NCI-H2196 (cell line): Measurements from ENCODE around the gene GAP43.
"Not testable (repeated sequence)": the region's sequence is repeated elsewhere in the genome, so short reads cannot be mapped to it uniquely, and the experiment has no call there.

Source experiments
- DNase-seq: peaks from one replicate; lab custom pipeline; 2025; ENCODE audit not compliant: unreplicated experiment; lab: John Stamatoyannopoulos, UW

Gene GAP43

DNA sequence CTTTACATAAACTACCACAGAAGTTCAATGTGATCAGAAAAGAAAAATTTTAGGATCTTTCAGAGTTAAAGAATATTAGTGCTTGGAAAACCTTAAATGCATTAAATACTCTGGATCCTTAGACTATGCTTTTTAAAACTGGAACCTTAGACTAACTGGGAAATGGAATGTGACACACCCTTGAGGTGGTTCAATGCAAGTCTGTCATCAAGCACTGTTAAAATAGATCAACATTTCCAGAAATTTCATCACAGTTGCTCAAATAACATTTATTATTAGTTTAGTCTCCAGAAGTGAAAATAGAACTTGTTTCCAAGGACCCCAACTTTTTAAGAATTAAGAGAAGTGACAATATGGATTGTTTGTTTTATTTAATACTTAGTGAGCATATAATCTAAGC, 71.8 kb downstream of the GAP43 start:
- no peak for DNase-seq

- no peak for DNase-seq
These were observed 74.1 kb downstream of the GAP43 start for GRCh38 chr3:115697263-115698053.

- peak; percentile 43 for DNase-seq
These were observed 75.7 kb downstream of the GAP43 start for GRCh38 chr3:115698851-115699591.

DNA sequence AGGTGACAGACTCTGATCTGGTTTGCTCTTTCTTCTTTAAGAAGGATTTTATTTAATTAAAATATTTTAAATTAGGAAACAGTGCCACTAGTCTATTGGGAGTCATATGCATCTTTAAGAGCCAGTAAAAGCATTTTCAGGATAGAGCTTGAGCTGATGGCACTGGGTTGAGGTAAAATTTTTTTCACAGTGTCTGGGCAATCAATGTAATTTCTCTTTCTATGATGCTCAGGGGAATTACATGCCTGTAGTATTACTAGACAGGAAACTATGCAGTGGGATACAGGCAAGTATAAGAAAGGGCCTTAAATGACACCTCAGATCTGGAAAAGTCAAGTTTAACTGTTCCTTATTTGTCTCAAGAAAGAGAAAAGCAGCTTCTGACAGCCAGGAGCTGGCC, 76.4 kb downstream of the GAP43 start:
- DNase-seq = no peak

DNA sequence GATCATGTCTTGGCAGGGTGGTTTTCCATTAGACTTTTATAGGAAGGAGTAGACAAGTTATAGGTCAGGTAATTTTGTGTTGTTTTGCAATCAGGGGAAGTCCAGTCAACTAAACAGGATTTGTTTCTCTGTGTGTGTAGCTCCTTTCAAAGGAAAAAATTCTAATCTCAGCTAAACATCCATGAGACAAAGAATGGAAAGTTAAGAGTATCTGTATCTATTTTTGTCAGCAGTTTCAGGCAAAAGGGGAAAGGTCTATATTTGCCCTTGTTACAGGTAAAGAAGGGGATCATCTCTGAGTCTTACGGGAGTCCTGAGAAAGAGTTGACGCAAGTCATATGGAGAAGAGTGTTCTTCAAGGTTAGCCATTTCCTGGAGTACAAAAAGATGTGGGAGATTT, 79.3 kb downstream of the GAP43 start:
- DNase-seq = no peak

- DNase-seq = peak; percentile 28
These were observed 81.5 kb downstream of the GAP43 start for GRCh38 chr3:115704661-115705338.

GRCh38 chr3:115706311-115706829, 83.1 kb downstream of the GAP43 start:
- no peak for DNase-seq

DNA sequence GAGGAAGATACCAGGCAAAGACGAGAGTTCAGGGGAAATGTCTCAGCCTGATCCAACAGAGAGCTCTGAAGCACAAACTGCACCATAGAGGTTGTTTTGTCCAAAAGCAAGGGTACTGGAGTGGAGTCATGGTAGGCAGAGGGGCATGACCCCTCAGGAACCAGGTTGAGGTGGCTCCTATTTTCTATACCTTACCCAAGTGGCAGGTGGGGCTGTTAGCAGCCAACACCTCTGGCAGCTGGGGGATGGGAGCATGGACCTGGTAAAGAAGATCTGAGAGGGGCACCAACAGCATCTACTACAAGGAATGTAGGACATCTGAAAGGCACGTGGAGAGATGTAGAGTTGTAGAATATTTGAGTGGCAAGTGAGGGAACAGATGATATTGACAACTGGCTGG, 85.2 kb downstream of the GAP43 start:
- no peak for DNase-seq

DNA sequence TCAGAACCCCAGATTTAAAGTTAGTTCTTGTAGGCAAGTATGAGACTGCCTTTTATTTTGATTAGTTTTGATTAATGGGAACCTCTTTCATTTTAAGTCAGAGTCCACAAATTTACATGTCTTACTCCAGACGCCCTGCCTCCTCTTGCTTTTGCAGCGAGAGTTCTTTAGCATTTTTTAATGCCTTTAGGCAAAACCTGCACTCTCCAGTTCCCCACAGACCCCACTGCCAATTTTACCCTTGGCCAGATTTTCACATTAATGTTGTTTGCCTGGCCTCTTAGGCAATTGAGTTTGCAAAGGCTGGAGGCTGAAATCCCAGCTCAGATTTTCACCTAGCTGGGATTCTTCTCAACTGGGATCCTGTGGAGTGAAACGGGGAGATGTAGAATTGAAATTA, 85.8 kb downstream of the GAP43 start:
- DNase-seq = no peak

DNA sequence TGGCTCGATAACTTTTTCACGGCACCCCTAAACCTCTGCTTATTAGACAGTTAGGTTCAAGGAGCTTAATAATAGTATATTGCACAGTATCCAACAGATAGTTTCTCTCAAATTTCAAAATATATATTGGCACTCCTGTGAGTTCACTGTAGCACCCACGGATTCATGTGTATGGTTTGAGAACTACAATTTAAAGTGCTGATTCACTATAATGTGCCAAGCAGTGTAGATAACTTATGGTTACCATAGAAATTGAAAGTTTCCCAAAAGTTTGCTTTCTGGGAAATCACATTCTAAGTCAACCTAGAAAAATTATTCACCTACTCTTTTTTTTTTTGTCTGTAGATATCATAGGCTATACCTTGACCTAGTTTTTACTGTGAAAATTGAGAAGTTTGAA, 86.6 kb downstream of the GAP43 start:
- no peak for DNase-seq

DNA sequence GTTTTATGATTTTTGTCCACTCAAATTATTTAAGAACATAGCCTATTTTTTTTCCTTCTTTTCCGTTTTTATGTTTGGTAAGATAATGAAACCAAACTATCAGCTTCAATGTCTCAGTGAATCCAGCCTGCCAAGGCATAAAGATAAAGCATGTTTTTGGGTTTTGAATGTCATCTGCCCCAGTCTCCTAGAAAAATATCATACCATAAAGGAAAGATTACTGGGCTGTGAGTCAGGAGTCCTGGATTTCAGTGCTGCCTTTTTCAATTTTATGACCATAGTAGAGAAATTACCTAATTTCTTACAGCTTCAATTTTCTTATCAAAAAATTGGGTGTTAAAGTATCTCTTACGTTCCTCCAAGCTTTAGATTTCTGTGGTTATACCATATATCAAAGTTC, 87.5 kb downstream of the GAP43 start:
- DNase-seq = no peak

GRCh38 chr3:115712871-115713270, 89.6 kb downstream of the GAP43 start:
- no peak for DNase-seq

GRCh38 chr3:115713284-115713683, 90.0 kb downstream of the GAP43 start:
- peak; percentile 85 for DNase-seq

DNA sequence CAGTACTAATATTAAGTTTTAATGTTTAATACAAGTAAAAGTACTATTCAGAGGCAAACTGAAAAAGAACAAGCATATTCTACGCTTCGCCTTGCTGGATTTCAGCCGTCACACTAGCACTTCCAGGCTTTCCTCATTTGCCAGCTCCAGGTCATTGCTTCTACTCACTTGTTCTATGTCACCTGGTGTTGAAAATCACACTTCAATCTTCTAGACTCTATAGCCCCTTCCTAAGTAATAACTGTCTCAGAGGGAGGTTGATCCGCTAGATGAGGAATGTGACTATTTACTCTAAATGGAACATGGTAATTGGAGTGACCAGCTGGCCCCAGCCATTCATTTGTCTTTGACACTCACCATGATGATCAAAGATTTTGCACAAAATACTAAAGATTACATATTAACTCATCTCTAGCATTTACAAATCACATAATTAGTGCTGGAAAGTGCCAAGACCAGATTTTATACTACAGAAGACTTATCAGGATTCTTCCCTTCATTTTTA, 92.0 kb downstream of the GAP43 start:
- DNase-seq = no peak

- no peak for DNase-seq
These were observed 97.7 kb downstream of the GAP43 start for GRCh38 chr3:115720983-115721382.

DNA sequence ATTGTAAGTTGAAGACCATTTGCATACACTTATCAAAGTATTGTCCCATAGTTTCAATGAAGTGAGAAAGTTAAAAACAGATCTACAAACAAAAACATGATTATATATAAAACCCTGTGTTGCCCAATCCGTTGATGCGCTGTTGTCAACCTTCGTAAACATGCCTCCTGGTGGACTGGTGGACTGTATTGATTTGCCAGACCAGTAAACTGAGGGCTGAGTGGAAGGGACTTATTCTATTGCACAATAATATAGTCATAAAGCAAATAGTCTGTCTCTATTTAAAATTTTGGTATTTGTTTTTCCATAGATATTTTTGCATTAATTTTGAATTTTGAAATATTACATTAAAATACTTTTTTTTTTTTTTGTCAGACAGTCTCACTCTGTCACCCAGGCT, 102.5 kb downstream of the GAP43 start:
- no peak for DNase-seq

GRCh38 chr3:115727135-115727534, 103.8 kb downstream of the GAP43 start:
- no peak for DNase-seq

DNA sequence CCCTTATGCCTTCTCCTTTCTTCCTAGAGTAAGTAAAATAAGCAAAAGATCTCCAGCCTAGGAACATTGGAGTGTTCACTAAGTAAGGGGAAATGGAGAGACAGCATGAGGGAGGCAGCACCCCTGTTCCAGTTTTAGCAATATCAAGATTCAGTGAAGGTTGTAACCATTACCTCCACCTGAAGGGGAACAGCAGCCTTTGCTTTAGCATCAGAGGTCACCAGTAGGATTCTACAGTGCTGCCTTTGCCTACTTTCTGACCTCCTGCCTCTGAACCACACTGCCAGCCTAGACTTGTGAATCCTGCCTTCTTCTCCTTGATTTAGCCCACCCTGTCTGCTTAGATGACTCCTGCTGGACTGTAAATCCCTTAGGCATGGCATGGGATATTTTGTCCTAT, 104.7 kb downstream of the GAP43 start:
- no peak for DNase-seq

DNA sequence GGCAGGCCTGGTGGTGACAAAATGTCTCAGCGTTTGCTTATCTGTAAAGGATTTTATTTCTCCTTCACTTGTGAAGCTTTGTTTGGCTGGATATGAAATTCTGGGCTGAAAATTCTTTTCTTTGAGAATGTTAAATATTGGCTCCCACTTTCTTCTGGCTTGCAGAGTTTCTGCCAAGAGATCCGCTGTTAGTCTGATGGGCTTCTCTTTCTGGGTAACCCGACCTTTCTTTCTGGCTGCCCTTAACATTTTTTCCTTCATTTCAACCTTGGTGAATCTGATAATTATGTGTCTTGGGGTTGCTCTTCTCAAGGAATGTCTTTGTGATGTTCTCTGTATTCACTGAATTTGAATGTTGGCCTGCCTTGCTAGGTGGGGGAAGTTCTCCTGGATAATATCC, 113.0 kb downstream of the GAP43 start:
- not testable (repeated sequence) for DNase-seq

GRCh38 chr3:115741650-115742049, 118.3 kb downstream of the GAP43 start:
- DNase-seq = no peak

- not testable (repeated sequence) for DNase-seq
These were observed 121.2 kb downstream of the GAP43 start for GRCh38 chr3:115744516-115744915.
